Gastrocnemius medialis (tissue), 4 donors: ENCODE results near the gene MLIP. TPM values are rescaled to one million over a fixed set of nuclear protein-coding genes. Genes with fewer than 3 reads are reported as not detected.

Source experiments
- ATAC-seq, 2 donors: fragments of 150-250 bp; one replicate each; pipeline ENCODE4 v1.9.1; 2016
- DNase-seq, 2 donors: peaks; one replicate each; pipeline ENCODE4 v3.0.0-alpha.2; 2019
- H3K27ac ChIP-seq, 4 donors: fragments of 200-600 bp; sonication (generic); 1 replicate in 1 of 4; 2 replicates in 3 of 4; pipeline ENCODE4 v1.5.1; 2016 to 2018; ENCODE audit warnings: mild to moderate bottlenecking in 2 of 4, moderate library complexity in 1 of 4
- H3K27me3 ChIP-seq, 3 donors: fragments of 200-600 bp; sonication (generic) in 2 of 3; 1 replicate in 1 of 3; 2 replicates in 2 of 3; pipeline versions ENCODE4 v1.5.1 to v1.6.0; 2016 to 2019; ENCODE audit warnings: mild to moderate bottlenecking in 1 of 3, moderate library complexity in 1 of 3
- H3K36me3 ChIP-seq, 2 donors: fragments of 200-600 bp; sonication (generic) in 1 of 2; one replicate each; pipeline ENCODE4 v1.5.1; 2017 to 2018
- H3K4me1 ChIP-seq, 2 donors: fragments of 200-600 bp; sonication (generic) in 1 of 2; one replicate each; pipeline ENCODE4 v1.5.1; 2016 to 2017; ENCODE audit warnings: mild to moderate bottlenecking in 2 of 2
- H3K4me3 ChIP-seq, 4 donors: fragments of 200-600 bp; sonication (generic) in 3 of 4; 1 replicate in 1 of 4; 2 replicates in 3 of 4; pipeline ENCODE4 v1.5.1; 2016 to 2019; ENCODE audit warnings: mild to moderate bottlenecking in 2 of 4
- H3K9me3 ChIP-seq, 3 donors: fragments of 200-600 bp; sonication (generic) in 2 of 3; 1 replicate in 1 of 3; 2 replicates in 2 of 3; pipeline ENCODE4 v1.5.1; 2016 to 2019
- CTCF ChIP-seq, 5 experiments: fragments of 450-650 bp in 3 of 5; fragments of 200-600 bp in 2 of 5; sonication (generic) in 2 of 5; IDR thresholded peaks in 4 of 5; conservative IDR thresholded peaks in 1 of 5; 1 replicate in 4 of 5; 2 replicates in 1 of 5; pipeline ENCODE4 v1.5.1; 2016 to 2019; ENCODE audit warnings: antibody characterized with exemption in 5 of 5, mild to moderate bottlenecking in 3 of 5, moderate library complexity in 3 of 5
- POLR2A ChIP-seq, 2 donors: fragments of 450-650 bp; IDR thresholded peaks; one replicate each; pipeline ENCODE4 v1.6.1; 2017; ENCODE audit warnings: antibody characterized with exemption in 2 of 2, mild to moderate bottlenecking in 2 of 2, moderate library complexity in 2 of 2
- in situ Hi-C, 4 donors: fragments of 200-750 bp; cut with MboI; loops; one replicate each; pipeline versions ENCODE4 v1.15.0 to v1.8.0; 2017; ENCODE audit warnings: low sequenced_read_pairs in 4 of 4
- intact Hi-C: fragments of 100-400 bp; cut with DNase I; formaldehyde crosslinking; loops from one replicate; pipeline ENCODE4 v1.15.1; 2023; ENCODE audit warnings: low total_unique reads
- total RNA-seq, 4 donors: library from RNA; depleted of rRNA; stranded (reverse); fragments of >200 nt; gene quantifications; one replicate each; pipeline versions ENCODE4 v1.1.0 to v1.2.3, GENCODE V29; 2016

MLIP gene
- total RNA-seq, 4 donors from 2014 or later = 130 to 200 (median 160) TPM

- in situ Hi-C loops = loop anchor here in 1 of 4 donors (10.0 kb wide), 1 partner anchor 49 kb away; no protein-coding TSS in a partner anchor
- ATAC-seq = no peak
Measured at GRCh38 chr6:54183616-54184015, 72.4 kb downstream of the MLIP start.

DNA sequence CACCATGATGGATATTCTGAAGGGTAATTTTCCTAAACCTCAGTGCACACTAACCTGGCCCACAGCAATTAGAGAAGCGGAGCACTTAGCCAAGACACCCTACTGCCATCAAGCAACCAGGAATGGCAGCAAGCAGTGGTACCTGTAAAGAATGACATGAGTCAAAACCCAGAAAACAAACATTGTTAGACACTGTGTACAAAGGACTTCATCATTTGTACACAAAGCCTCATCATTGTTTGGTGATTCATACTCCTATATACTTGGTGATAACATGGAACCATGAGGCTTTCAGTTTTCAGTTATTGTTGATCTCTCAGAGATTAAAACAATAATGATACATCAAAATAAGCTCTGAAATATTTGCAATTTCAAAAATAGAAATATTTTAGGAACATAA lies 74.6 kb downstream of the MLIP start:
- TF ChIP-seq POLR2A (IDR thresholded peaks at IDR 0.05) = no peak
- TF ChIP-seq CTCF (IDR thresholded peaks at IDR 0.05 in 4 of 5, conservative IDR thresholded peaks at IDR 0.05 in 1 of 5) = no peak
- ATAC-seq = no peak
- Histone ChIP-seq H3K9me3 (no peaks in the 10 kb centered on the region), H3K36me3 (peaks cover 0 to 52% of the 10 kb centered on the region in 2 donors), H3K27ac (no peak overlapping the region), H3K4me1 (no peaks in the 10 kb centered on the region), H3K4me3 (no peak overlapping the region), H3K27me3 (no peaks in the 10 kb centered on the region)
- intact Hi-C loops (no loop called here), in situ Hi-C loops (loop anchor here in 1 of 4 donors (10.0 kb wide), 1 partner anchor 51 kb away; no protein-coding TSS in a partner anchor)
- DNase-seq = no peak

More at GRCh38 chr6:54183616-54184015, 72.4 kb downstream of the MLIP start:
- Histone ChIP-seq H3K4me3 (no peak overlapping the region), H3K9me3 (no peaks in the 10 kb centered on the region), H3K4me1 (no peaks in the 10 kb centered on the region), H3K36me3 (peaks cover 0 to 38% of the 10 kb centered on the region in 2 donors), H3K27me3 (no peaks in the 10 kb centered on the region), H3K27ac (no peak overlapping the region)
- TF ChIP-seq CTCF (IDR thresholded peaks at IDR 0.05 in 4 of 5, conservative IDR thresholded peaks at IDR 0.05 in 1 of 5) (no peak), POLR2A (IDR thresholded peaks at IDR 0.05) (no peak)
- no peak for DNase-seq
- intact Hi-C loops = no loop called here

- in situ Hi-C loops = loop anchor here in 1 of 4 donors (10.0 kb wide), 1 partner anchor 54 kb away; no protein-coding TSS in a partner anchor
- ATAC-seq (no peak), DNase-seq (no peak)
- intact Hi-C loops = no loop called here
- Histone ChIP-seq H3K27ac (no peak overlapping the region), H3K9me3 (no peaks in the 10 kb centered on the region), H3K36me3 (peaks cover 0 to 37% of the 10 kb centered on the region in 2 donors), H3K27me3 (no peaks in the 10 kb centered on the region), H3K4me1 (peaks cover 0 to 5% of the 10 kb centered on the region in 2 donors), H3K4me3 (no peak overlapping the region)
- no peak for TF ChIP-seq POLR2A (IDR thresholded peaks at IDR 0.05)
- TF ChIP-seq CTCF (IDR thresholded peaks at IDR 0.05 in 4 of 5, conservative IDR thresholded peaks at IDR 0.05 in 1 of 5) = no peak
Measured at GRCh38 chr6:54188846-54189245, 77.6 kb downstream of the MLIP start.

- no peak for ATAC-seq
- H3K4me1 ChIP-seq = peaks cover 0 to 8% of the 10 kb centered on the region in 2 donors
Measured at GRCh38 chr6:54191461-54191860, 80.2 kb downstream of the MLIP start.

More at GRCh38 chr6:54191461-54191860, 80.2 kb downstream of the MLIP start:
- TF ChIP-seq CTCF (IDR thresholded peaks at IDR 0.05 in 4 of 5, conservative IDR thresholded peaks at IDR 0.05 in 1 of 5) (no peak), POLR2A (IDR thresholded peaks at IDR 0.05) (no peak)
- intact Hi-C loops (no loop called here), in situ Hi-C loops (no loop called here)
- H3K36me3 ChIP-seq = peaks cover 0 to 38% of the 10 kb centered on the region in 2 donors
- no peak overlapping the region for H3K27ac ChIP-seq
- no peaks in the 10 kb centered on the region for H3K27me3 ChIP-seq
- H3K9me3 ChIP-seq = no peaks in the 10 kb centered on the region
- no peak for DNase-seq
- no peak overlapping the region for H3K4me3 ChIP-seq
